GM21381 (cell line): Measurements from ENCODE around the gene CDH2.

Experiments
- ATAC-seq: cut with Tn5 transposase; IDR thresholded peaks from one replicate; pipeline ENCODE4 v1.9.1; 2021; ENCODE audit warnings: mild to moderate bottlenecking, moderate library complexity; ENCODE audit not compliant: unreplicated experiment

Gene CDH2

GRCh38 chr18:28002841-28003240 lies 174.1 kb downstream of the CDH2 start:
- ATAC-seq: no peak

DNA sequence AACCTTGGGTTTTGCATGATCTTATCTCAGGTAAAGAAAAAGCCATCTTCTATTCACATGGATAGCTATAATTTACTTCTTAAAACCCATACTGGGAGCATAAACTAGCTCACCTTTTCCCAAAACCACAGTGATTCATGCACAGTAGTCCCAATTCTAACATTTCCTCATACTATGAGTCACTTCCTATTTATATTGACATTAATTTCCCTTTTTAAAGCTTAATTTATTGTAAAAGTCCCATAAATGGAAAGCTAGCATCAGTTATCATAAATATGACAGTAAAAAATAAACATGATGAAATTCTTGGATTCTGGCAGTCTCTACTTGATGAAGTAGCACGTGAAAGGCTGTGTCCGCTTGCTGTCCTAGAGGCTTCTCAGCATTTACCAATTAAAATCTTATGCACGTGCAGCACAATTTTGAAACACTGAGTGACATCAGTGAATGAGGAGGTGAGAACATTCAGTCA lies 180.1 kb downstream of the CDH2 start:
- ATAC-seq: no peak

- ATAC-seq: no peak
Observed at GRCh38 chr18:27995770-27996502, 181.0 kb downstream of the CDH2 start.

- ATAC-seq: no peak
Observed at GRCh38 chr18:27994571-27994970, 182.4 kb downstream of the CDH2 start.

DNA sequence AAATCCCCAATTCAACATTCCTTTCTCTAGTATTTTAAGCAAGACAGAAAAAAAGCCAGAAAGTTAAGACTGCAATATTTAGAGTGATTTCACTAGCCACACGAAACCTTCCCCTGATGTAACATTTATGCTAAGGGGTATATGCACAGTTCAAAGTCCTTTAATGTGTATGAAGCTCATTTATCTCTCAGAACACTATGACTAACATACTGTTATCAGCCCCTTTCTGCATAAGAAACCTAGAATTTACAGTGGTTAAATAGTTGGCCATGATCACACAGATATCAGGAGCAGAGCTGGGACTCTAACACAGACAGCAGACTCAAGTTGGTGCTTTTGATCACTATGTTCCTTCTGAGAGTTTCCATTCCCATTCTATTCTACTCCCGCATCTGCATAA lies 185.5 kb downstream of the CDH2 start:
- ATAC-seq: no peak

GRCh38 chr18:27985832-27986231 lies 191.1 kb downstream of the CDH2 start:
- ATAC-seq: no peak

DNA sequence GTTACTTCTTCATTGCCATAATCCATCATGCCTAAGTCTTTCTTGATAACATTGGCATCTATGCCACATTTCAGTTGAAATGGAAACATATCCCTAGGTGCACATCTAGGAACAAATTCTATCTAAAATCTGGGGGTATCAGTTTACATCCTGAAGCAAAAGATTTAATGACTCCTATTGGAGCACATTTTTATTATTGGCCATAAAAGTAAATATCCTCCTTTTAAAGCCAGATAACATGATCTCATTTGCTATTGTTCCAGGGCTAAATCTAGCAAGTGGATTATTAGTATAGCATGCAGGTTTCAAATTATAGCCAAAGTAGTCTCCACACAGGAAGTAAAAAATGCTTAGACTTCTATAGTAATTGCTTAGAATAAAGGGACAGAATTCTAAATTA lies 193.2 kb downstream of the CDH2 start:
- ATAC-seq: no peak

DNA sequence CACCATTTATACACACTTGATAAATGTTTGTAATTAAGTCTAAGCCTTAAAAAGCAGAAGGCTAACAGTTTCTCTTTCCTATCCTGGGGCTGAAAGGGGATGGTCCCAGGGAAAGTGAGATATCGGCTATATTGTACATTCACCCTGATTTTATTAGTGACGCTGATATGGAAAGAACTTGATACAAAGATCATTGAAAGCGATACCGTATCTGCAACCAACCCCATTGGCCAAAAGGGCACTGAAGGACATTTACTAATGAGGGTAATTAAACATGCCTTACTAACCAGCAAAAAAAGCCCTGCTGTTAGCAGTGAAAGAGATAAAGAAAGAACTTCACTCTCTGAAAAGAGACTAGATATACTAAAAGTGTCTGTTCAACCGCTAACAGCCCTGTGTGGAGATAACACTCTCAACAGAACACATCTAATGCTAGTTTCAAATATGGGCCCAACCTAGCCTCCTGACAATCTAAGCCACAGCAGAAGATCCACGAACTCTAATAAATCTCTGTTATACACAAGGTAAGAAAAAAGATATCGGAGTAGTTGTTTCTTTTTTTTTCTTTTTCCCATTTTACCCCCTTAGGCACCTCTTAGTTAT lies 200.0 kb downstream of the CDH2 start:
- no peak for ATAC-seq

- no peak for ATAC-seq
Observed at GRCh38 chr18:27970321-27970720, 206.6 kb downstream of the CDH2 start.

- no peak for ATAC-seq
Observed at GRCh38 chr18:27969206-27969605, 207.7 kb downstream of the CDH2 start.

DNA sequence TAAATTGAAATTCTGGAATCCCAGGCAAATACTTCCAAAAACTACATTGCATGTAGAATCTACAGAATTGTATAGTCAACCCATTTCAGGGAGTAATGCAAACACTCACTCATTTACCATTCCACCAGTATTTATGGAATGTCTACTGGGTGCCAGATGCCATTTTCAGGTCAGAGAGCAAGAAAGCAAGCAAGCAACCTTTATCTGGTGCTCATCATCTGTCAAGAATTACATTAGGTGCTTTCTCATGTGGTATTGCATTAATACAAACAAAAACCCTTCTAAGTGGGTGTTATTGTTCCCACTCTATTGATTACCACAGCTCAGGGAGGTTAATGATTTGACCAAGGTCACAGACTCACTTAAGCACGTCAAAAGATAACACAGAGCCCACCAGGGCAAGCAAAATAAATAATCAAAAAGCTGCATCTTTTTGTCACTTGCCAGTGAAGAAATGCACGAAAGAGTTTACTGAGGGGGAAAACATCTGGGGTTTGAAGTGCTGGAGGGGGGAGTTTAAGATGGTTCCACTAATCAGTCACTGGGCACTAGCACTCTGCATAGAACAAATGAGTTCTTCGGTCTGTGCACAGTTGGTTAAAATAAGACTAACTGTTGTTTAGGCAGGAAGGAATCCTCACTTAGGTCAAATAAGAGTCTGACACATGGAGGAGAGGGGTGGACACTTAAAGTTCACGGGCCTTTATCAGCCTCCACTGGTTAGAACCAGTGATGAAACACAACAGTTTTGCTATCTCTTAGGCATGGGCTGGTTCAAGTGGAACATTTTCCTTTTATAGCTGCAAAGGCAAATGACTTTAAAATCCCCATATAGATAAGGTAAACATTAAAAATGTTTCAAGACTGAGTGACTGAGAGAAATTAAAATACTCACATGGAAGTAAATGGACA lies 208.8 kb downstream of the CDH2 start:
- ATAC-seq: no peak

DNA sequence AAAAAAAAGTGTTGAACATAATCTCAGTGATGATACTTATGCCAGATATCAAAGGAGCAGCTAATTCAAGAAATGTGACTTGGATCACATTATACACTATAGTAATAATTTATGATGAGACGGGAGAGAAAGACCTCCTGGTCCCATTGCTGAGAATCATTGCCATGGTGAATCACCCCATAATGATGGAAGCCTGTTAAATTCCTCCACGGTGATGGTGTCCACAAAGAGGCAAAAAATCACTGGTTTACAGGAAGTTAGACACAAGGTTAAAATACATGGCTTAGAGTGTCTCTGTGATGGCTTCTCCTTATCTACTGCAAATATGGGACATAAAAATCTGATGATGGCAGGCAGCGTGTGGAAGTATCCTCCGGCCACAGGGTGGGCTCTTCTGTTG lies 210.0 kb downstream of the CDH2 start:
- ATAC-seq: no peak

GRCh38 chr18:27964811-27965210 lies 212.1 kb downstream of the CDH2 start:
- no peak for ATAC-seq

- ATAC-seq: no peak
Observed at GRCh38 chr18:27959101-27959500, 217.8 kb downstream of the CDH2 start.

GRCh38 chr18:27956001-27956640 lies 220.8 kb downstream of the CDH2 start:
- ATAC-seq: no peak

DNA sequence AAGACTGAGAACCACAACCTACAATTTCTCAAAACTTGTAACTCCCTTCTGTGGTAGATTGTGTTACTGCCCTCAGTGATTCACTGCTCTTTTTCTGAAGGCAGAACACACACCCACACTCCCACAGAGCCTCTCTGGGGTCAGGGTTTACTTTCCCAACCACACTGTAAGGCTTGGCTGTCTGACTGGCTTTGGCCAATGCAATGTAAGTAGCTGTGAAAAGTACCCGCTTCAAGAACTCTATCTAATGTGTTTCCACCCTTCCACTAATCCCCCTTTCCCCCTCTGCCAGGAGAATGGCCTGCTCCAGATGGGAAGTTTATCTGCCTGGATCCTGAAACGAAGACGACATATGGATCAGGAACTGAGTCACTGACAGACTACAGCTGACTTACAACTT lies 222.7 kb downstream of the CDH2 start:
- no peak for ATAC-seq

DNA sequence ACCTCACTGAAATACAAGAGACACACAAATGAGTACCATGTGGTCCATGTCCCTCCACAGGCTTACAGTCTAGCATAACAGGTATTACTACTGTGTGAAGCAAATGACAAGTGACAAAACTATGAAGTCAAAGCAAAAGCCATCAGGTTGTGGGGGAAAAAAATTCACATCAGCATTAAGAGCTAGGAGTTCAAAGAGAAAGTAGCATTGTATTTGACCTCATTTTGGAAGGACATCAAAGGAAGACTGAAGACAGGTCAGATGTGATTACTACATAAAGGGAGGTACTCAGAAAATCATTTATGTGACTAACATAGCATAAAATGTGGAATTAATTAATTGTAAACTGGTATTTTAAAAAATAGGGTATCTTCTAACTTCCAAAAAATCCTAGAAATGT lies 224.2 kb downstream of the CDH2 start:
- no peak for ATAC-seq

DNA sequence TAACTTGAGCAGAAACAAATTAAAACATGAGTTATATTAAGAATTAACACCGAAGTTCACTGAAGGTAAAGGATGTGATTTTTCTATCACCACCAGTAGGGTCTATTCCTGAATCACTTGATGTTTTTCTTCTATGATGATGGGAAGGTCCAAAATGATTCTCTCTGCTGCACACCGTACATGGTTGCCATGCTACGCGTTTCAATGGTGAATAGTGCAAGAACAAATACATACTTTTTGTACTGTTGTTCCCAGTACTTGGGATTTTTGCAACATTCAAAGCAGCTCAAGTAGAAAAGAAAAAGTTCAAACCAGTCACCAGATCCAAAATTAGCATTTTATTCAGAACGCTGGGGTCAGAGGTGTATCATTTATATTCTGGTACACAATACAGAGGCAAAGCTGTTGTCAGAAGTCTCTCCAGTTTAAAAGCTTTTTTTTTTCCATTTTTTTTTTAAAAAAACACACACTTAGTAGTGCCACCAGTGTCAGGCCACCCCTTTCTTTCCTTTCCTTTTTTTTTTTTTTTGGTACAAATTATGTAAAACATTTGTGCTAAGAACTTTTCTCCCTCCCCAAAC lies 226.2 kb downstream of the CDH2 start:
- no peak for ATAC-seq

DNA sequence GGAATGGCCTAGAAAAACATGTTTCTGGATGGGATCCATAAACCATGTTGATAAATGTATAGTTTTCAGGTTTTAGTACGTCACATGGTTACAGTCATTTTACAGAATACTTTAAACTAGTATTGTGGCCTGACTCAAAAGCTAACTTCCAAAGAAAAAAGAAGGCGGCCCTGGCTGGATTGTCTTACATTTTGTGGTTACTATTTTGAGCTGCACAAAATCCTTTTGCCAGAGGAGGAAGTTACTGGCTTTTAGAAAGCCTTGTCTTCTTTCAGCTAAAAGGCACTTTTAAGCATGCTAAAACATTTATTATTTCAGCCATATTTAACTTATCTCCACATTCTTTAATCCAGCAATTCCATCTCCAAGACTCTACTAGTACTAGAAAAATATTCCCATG lies 227.9 kb downstream of the CDH2 start:
- no peak for ATAC-seq

DNA sequence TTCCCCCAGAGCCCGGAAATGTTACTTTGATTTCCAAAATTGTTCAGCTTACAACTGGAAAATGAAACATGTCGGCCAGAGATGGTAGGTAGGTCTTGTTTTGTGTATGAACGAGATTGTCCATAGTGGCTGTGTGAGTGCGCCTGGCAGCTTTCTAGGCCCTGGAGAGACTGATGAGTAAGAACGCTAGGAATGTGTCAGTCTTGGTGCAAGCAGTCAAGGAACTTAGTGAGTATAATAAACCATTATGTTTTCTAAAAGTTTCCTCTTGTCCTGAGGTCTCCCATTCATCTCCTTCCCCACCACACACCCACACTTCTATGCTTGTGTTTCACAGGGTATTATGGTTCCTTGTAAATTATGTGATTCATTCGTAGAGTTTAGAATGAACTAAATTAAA lies 234.2 kb downstream of the CDH2 start:
- ATAC-seq: no peak

DNA sequence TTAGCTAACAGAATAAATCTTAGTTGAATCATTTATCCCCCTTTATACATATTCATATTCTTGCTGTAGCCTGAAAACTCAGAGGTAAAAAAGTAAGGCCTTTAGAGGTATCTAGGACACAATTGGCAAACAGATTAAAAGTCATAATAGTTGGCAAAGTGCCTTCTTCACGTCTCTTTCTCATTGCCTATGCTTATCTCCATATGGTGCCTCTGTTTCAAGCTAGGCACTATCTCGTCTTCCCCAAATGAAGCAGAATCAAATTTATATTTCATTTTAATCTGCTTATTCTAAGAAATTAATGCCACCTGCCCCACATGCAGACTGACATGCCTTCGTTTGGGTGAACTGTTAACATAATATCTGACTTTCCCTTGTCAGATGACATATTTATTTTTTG lies 245.4 kb downstream of the CDH2 start:
- ATAC-seq: no peak
